Adipocyte (in vitro differentiated cells): ENCODE data around the gene CCDC181.

ENCODE experiments used
- DNase-seq: peaks from one replicate; pipeline ENCODE4 v3.0.0-alpha.2; 2015; ENCODE audit warnings: low read depth
- H3K27me3 ChIP-seq: replicated peaks from 2 replicates; pipeline ENCODE4 v1.7.0; 2013; ENCODE audit warnings: mild to moderate bottlenecking, low read length, moderate library complexity; ENCODE audit not compliant: control insufficient read depth, insufficient read depth
- H3K36me3 ChIP-seq: 2 replicates; pipeline ENCODE4 v1.7.0; 2013; ENCODE audit warnings: low read length, mild to moderate bottlenecking, moderate library complexity; ENCODE audit not compliant: control insufficient read depth, insufficient read depth, severe bottlenecking
- H3K4me1 ChIP-seq: 2 replicates; pipeline ENCODE4 v1.7.0; 2013; ENCODE audit warnings: mild to moderate bottlenecking, low read length, moderate library complexity; ENCODE audit not compliant: control insufficient read depth, insufficient read depth
- H3K4me3 ChIP-seq: 2 replicates; pipeline ENCODE4 v1.7.0; 2013; ENCODE audit warnings: mild to moderate bottlenecking, low read length, moderate library complexity
- H3K9ac ChIP-seq: 2 replicates; pipeline ENCODE4 v1.7.0; 2013; ENCODE audit warnings: mild to moderate bottlenecking, low read length, moderate library complexity
- H3K9me3 ChIP-seq: 2 replicates; pipeline ENCODE4 v1.7.0; 2013; ENCODE audit warnings: mild to moderate bottlenecking, low read length, moderate library complexity; ENCODE audit not compliant: control insufficient read depth

Gene CCDC181

DNA sequence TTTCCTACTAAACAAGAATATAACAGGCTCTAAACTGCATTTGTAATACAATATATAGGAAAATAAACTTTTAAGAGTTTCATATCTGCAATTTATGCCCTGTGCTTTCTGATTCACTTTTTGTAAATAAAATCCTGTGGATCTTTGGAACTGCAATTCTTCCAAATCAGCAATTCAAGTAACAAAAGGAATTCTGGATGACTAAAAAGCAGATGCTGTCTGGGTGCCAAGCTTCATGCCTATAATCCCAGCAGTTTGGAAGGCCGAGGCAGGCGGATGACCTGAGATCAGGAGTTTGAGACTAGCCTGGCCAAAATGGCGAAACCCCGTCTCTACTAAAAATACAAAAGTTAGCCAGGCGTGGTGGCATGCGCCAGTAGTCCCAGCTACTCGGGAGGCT lies 66.0 kb downstream of the CCDC181 start:
- H3K4me3 ChIP-seq, result no peak overlapping the region
- no peak for DNase-seq

DNA sequence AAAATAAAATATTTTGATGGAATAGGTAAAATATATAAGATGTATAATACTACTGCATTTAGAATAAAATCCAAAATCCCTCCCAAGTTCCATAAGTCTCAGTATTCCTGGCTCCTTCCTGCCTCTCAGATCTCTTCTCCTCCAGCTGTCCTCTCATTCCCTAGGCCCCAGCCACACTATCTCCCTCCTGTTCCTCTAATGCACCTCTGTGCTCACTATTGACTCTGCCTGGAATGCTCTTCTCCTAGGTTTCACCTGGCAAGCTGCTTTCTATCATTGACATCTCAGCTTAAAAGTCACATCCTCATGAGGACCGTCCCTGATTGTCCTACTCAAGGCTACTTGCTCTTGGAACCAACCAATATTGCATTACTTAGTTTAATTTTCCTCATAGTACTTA lies 66.9 kb downstream of the CCDC181 start:
- DNase-seq, result no peak
- H3K36me3 ChIP-seq, result no peaks in the 10 kb centered on the region
- no peak overlapping the region for H3K9ac ChIP-seq
- H3K9me3 ChIP-seq, result no peaks in the 10 kb centered on the region
- H3K4me1 ChIP-seq, result peaks cover 13% of the 10 kb centered on the region
- no peak overlapping the region for H3K4me3 ChIP-seq
- no peaks in the 10 kb centered on the region for H3K27me3 ChIP-seq

More for the DNA sequence above, 66.0 kb downstream of the CCDC181 start:
- H3K9me3 ChIP-seq, result no peaks in the 10 kb centered on the region
- H3K4me1 ChIP-seq, result peaks cover 13% of the 10 kb centered on the region
- no peaks in the 10 kb centered on the region for H3K27me3 ChIP-seq
- no peaks in the 10 kb centered on the region for H3K36me3 ChIP-seq
- no peak overlapping the region for H3K9ac ChIP-seq

DNA sequence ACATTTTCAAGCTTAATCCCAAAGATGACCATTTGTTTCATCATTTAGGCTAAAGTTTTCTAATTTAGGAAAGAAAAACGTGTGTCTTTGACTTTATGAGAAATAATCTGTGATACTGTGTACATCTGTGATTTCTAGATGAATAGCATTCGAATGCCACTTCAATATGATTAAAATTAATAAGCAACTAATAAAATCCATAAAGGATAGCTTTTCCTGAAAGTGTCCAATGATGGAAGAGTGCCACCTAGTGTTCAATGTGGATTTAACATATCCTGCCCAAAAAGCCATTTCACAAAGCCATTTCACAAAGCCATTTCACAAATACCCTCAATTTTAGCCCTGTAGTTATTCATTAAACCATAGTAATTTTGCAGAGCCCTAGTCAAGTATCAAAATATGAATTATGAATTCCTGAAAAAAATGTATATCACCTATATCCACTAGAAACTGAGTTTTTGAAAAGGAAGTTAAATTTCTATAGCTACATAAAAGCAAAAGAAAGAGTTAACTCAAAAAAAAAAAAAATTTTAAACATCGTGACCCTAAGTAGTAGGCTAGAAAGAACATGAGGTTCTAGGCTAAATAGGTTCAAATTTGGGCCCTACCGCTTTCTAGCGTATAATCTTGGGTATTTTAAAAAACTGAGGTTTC lies 78.8 kb downstream of the CCDC181 start:
- Histone ChIP-seq H3K9ac (no peak overlapping the region), H3K4me3 (no peak overlapping the region), H3K36me3 (no peaks in the 10 kb centered on the region), H3K9me3 (peaks cover 6% of the 10 kb centered on the region), H3K4me1 (peaks cover 3% of the 10 kb centered on the region), H3K27me3 (no peaks in the 10 kb centered on the region)
- peak; percentile 88 for DNase-seq

DNA sequence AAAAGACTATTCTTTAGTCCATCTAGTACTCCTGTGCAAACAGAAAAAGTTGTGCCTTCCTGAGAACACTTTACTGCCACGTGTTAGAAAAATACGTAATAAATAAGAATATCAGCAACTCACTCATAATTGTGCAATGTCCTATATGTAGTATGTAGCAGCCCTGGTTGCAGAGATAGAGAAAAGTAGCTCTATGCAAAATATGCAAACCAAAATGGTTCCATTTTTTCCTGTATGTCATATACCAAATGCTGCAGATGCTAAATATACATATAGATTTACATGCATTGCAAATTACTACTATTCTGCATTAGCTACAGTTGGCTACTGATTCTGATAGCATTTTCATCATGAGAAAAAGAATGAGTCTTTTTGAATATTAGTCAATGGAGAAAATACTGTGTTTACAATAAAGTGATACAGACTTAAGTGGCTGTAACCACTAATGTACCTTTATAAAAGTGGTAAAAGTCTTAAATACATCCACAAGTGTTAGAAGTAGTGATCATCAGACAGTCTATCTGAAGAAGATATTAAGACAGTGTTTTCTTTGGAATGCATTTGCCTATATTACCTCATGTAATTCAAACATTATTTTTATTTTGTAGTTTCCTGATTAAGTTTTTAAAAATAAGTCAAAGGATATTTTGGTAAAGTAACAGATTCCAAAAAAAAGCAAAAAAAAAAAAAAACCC lies 79.4 kb downstream of the CCDC181 start:
- H3K27me3 ChIP-seq, result no peaks in the 10 kb centered on the region
- peaks cover 1% of the 10 kb centered on the region for H3K9me3 ChIP-seq
- H3K4me1 ChIP-seq, result peaks cover 3% of the 10 kb centered on the region
- no peak overlapping the region for H3K9ac ChIP-seq
- H3K4me3 ChIP-seq, result no peak overlapping the region
- H3K36me3 ChIP-seq, result no peaks in the 10 kb centered on the region
- no peak for DNase-seq

DNA sequence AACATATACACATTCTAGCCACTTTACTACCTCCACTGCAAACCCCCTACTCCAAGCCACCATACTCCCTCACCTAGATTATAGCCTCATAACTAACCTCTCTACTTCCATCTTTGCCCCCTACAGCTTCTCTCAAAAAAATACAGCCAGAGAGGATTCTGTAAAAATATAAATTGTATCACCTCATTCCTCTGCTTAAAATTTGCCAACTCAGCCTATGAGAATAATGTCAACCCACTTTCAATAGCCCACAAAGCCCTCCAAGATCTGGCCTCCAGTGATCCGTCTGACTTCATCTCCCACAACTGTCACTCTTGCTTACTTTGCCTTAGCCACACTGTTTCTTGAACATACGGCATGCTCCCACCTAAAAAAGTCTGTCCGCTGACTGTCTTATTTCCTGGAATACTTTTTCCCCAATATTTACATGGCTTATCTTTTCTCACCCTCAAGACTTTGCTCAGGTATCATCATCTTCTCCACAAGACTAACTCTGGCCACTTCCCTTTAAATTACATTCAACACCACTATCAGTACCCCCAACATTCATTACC lies 81.2 kb downstream of the CCDC181 start:
- no peaks in the 10 kb centered on the region for H3K36me3 ChIP-seq
- no peak overlapping the region for H3K4me3 ChIP-seq
- H3K4me1 ChIP-seq, result peaks cover 3% of the 10 kb centered on the region

DNA sequence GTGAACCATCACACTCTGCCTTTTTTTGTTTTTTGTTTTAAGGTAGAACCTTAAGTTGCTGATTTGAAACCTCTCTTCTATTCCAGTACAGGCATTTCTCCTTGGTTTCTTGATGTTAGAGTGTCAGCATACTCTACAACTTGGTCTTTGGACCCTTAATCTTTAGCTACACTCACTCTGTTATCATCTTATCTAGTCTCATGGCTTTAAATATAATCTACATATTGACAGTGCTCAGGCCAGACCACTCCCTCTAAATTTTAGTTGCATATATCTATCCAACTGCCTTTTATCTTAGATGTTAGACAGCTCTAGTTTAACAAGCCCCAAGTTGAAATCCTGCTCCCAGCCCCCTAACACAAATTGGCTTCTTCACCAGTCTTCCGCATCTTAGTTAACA lies 81.8 kb downstream of the CCDC181 start:
- DNase-seq, result no peak
- no peak overlapping the region for H3K9ac ChIP-seq
- H3K27me3 ChIP-seq, result no peaks in the 10 kb centered on the region
- no peak overlapping the region for H3K4me3 ChIP-seq
- H3K9me3 ChIP-seq, result no peaks in the 10 kb centered on the region
- no peaks in the 10 kb centered on the region for H3K36me3 ChIP-seq
- peaks cover 3% of the 10 kb centered on the region for H3K4me1 ChIP-seq

More for the DNA sequence above, 81.2 kb downstream of the CCDC181 start:
- H3K9me3 ChIP-seq, result no peaks in the 10 kb centered on the region
- H3K9ac ChIP-seq, result no peak overlapping the region
- no peaks in the 10 kb centered on the region for H3K27me3 ChIP-seq
- no peak for DNase-seq
